ENCODE measurements around the gene MRPL48.

MRPL48 gene

DNA sequence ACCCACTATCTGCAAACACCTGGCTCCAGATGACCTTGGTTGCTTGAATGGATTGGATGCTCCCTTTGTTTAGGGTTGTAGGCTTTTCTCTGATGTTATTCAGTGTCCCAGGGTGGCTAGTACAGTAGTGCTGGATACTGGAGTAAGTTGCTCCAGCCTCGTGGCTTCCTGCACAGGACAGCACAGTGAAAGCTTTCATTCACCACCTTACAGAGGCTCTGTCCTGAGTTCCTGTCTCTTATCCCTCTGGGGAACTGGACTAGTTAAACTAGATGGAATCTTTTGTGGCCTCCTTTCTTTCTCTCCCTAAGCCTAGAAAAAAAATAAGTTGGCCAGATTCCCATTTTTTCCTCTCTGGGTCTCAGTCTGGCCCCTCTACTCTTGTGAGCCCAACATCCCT, 42.6 kb downstream of the MRPL48 start:
- no peak for DNase-seq (ENCODE audit: low read depth in 2 of 2)
- H3K4me3 ChIP-seq (replicated peaks in 1 of 2; ENCODE audit: low read depth in 2 of 2, low read length in 2 of 2), result no peak overlapping the region
- TF ChIP-seq, protein P1, sequence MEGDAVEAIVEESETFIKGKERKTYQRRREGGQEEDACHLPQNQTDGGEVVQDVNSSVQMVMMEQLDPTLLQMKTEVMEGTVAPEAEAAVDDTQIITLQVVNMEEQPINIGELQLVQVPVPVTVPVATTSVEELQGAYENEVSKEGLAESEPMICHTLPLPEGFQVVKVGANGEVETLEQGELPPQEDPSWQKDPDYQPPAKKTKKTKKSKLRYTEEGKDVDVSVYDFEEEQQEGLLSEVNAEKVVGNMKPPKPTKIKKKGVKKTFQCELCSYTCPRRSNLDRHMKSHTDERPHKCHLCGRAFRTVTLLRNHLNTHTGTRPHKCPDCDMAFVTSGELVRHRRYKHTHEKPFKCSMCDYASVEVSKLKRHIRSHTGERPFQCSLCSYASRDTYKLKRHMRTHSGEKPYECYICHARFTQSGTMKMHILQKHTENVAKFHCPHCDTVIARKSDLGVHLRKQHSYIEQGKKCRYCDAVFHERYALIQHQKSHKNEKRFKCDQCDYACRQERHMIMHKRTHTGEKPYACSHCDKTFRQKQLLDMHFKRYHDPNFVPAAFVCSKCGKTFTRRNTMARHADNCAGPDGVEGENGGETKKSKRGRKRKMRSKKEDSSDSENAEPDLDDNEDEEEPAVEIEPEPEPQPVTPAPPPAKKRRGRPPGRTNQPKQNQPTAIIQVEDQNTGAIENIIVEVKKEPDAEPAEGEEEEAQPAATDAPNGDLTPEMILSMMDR (IDR thresholded peaks at IDR 0.05; ENCODE audit: low read depth, low read length), result no peak

DNA sequence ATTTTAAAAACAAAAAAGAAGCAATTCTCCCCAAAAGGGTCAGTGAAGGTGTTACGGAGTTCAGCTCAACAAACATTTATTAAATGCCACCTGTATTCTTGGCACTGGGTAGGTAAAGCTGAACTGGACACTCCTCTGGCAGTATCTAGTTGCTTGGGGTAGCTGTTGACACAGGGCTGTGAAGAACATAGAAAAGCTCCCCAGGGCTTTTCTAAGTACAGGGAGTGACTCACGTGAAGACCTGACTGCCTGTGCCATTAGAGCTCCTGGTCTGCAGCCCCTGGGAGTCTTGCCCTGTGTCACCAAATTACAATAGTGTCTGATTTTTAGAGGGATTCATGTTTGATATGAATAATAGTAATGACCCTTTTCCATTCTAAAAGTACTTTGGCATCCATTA, 45.4 kb downstream of the MRPL48 start:
- DNase-seq (ENCODE audit: low read depth in 2 of 2), result no peak
- TF ChIP-seq, protein P1 (IDR thresholded peaks at IDR 0.05; ENCODE audit: low read depth, low read length), result no peak
- no peak overlapping the region for H3K4me3 ChIP-seq (replicated peaks in 1 of 2; ENCODE audit: low read depth in 2 of 2, low read length in 2 of 2)

DNA sequence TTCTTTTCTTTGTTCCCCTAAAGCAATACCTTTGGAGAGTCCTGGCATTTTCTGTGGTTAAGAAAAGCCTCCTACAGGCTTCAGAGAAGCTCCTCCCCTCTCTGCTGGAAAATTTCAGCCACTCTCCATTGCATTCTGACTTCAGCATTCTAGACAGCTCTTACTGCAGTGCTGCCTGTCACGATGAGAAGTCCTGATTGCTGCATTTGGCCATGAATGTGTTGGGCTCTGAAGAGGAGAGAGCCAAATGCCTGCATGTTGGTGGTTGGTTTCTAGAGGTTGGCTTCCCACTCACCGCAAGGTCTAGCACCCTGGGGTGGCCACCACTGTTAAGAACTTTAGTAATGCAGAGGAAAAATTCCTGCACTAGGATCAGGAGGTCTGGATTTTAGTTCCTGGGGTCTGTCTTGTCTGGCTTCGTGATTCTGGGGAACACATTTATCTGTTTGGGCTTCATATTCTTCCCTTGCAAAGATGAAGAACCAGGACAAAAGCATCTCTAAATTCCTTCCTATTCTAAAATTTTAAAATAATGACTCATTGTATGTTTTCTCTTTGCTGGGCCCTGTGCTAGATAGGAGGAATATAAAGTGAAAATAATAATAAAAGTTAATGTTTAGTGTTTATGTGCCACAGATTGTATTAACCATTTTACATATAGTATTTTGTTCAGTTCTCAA, 50.9 kb downstream of the MRPL48 start:
- H3K4me3 ChIP-seq (replicated peaks in 1 of 2; ENCODE audit: low read depth in 2 of 2, low read length in 2 of 2), result no peak overlapping the region
- TF ChIP-seq, protein P1 (IDR thresholded peaks at IDR 0.05; ENCODE audit: low read depth, low read length), result no peak
- DNase-seq (ENCODE audit: low read depth in 2 of 2), result peak in 1 of 2 donors; percentile 53

DNA sequence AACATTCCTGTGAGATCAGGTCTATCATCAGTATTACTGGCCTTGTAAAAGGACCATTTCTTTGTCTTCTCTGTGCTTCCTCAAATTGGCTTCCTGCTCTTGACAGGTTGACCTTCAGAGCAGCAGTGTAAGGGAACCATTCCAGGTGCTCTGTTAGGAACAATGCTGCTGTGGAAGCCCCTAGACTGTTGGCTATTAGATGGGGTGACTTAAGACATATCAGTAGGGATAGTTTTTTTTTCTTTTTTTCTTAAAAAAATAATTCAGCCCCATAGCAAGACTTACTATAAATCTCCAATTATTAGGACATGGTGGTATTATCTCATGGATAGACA, 51.4 kb downstream of the MRPL48 start:
- no peak overlapping the region for H3K4me3 ChIP-seq (replicated peaks in 1 of 2; ENCODE audit: low read depth in 2 of 2, low read length in 2 of 2)
- no peak for DNase-seq (ENCODE audit: low read depth in 2 of 2)
- TF ChIP-seq, protein P1 (IDR thresholded peaks at IDR 0.05; ENCODE audit: low read depth, low read length), result no peak

DNA sequence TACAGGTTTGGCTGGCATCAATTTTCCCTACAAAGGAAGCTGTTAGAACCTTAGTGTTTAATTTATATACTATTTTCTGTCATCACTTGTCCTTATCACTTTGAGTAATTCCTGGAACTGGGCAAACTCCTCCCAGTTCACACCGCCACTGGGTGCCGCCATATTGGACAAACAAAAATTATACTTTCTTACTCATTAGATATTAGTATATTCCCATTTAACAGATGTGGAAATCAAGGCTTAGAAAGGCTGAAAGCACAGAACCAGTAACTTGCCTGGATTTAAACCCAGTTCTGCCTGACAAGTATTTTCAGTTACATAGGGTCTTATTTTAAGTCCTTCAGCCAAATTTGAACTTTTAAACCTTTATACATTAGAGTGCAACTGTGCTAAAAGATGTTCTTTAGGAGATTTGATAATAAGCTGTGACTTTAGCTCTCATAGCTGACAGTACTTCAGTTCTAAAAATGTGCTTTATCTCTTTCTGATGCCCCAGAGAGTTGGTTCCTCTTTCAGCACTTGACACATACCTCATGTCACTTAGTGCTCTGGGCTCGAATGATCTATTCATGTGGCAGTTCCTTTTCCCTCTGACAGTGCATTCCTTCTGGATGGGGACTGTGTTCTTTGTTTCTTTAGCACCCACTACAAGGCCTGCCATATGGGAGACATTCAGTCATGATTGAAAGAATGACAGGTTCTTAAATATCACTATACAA, 63.5 kb downstream of the MRPL48 start:
- no peak for DNase-seq (ENCODE audit: low read depth in 2 of 2)

DNA sequence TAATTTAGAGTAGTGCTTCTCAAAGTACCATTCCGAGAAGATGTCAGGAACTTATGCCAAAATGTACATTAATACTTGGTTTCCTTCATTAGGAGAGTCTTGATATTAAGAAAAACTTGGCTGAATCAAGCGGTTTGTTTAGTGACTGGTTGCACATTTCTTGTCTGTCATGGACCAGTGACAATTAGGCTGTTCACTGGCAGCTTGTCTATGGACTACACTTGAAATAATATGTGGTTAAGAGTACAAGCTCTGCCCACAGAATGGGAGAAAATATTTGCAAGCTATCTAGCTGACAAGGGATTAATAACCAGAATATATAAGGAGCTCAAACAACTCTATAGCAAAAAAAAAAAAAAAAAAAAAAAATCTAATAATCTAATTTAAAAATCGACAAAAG, 64.4 kb downstream of the MRPL48 start:
- H3K4me3 ChIP-seq (replicated peaks in 1 of 2; ENCODE audit: low read depth in 2 of 2, low read length in 2 of 2), result no peak overlapping the region
- TF ChIP-seq, protein P1 (IDR thresholded peaks at IDR 0.05; ENCODE audit: low read depth, low read length), result no peak
- DNase-seq (ENCODE audit: low read depth in 2 of 2), result no peak

More for the DNA sequence above, 63.5 kb downstream of the MRPL48 start:
- H3K4me3 ChIP-seq (replicated peaks in 1 of 2; ENCODE audit: low read depth in 2 of 2, low read length in 2 of 2), result no peak overlapping the region
- TF ChIP-seq, protein P1 (IDR thresholded peaks at IDR 0.05; ENCODE audit: low read depth, low read length), result no peak

Measured in cardiac fibroblast (primary cell).